K562 (cell line): ENCODE measurements around the gene SYF2. TPM values are rescaled to one million over a fixed set of nuclear protein-coding genes. Genes with fewer than 3 reads are reported as not detected.
A peak's percentile ranks its signal among the peaks of the same experiment; 100 is the strongest.

Experiments used
- EGR1 ChIP-seq: fragments of 450-650 bp; conservative IDR thresholded peaks from 2 replicates; pipeline ENCODE4 v1.6.1; 2017; ENCODE audit warnings: mild to moderate bottlenecking
- GATA2 ChIP-seq: sonication (generic); formaldehyde crosslinking; IDR thresholded peaks from 2 replicates; pipeline ENCODE4 v1.4.0; 2020; ENCODE audit warnings: mild to moderate bottlenecking, missing genetic modification reagents
- JUNB ChIP-seq: fragments of 450-650 bp; formaldehyde crosslinking; conservative IDR thresholded peaks from 2 replicates; pipeline ENCODE4 v1.4.0; 2020; ENCODE audit warnings: mild to moderate bottlenecking
- MXI1 ChIP-seq: IDR thresholded peaks from 2 replicates; pipeline ENCODE4 v1.6.1; 2011; ENCODE audit warnings: low read depth, mild to moderate bottlenecking, improper control_type of control experiment, low read length
- PYGO2 ChIP-seq: fragments of 450-650 bp; IDR thresholded peaks from 2 replicates; pipeline ENCODE4 v1.6.1; 2016; ENCODE audit warnings: mild to moderate bottlenecking, missing genetic modification characterization, moderate library complexity, missing compliant biosample characterization
- SAP30 ChIP-seq: fragments of 200-600 bp; sonication (generic); IDR thresholded peaks from 2 replicates; pipeline ENCODE4 v1.6.1; 2012; ENCODE audit warnings: borderline replicate concordance, low read depth, mild to moderate bottlenecking, moderate library complexity, low read length, control low read depth, inconsistent platforms; ENCODE audit not compliant: insufficient read depth, poor library complexity, severe bottlenecking
- SP2 ChIP-seq: IDR thresholded peaks from 2 replicates; pipeline ENCODE4 v1.6.1; 2011; ENCODE audit warnings: mild to moderate bottlenecking, low read depth, low read length, moderate library complexity; ENCODE audit not compliant: poor library complexity, severe bottlenecking; ENCODE audit errors: extremely low read depth
- ZNF12 ChIP-seq: sonication (generic); formaldehyde crosslinking; IDR thresholded peaks from 2 replicates; pipeline ENCODE4 v1.4.0; 2020; ENCODE audit warnings: mild to moderate bottlenecking, missing genetic modification reagents
- ZNF23 ChIP-seq: fragments of 250-450 bp; sonication (Bioruptor Pico); IDR thresholded peaks from 2 replicates; pipeline ENCODE4 v1.4.0; 2020; ENCODE audit warnings: mild to moderate bottlenecking
- polyA plus RNA-seq, 8 experiments: library from polyadenylated mRNA; depleted of rRNA in 4 of 8; stranded (reverse) in 5 of 8; unstranded in 3 of 8; fragments of >200 nt; fragmentation: Nextera tagmentation in 2 of 8; fragmentation: Illumina TruSeq in 1 of 8; extraction: Ambion mirVana in 2 of 8; extraction: Trizol in 1 of 8; gene quantifications; 2 replicates each; pipeline versions ENCODE4 v1.2.1 to v1.2.3, GENCODE V29; 2011 to 2014; ENCODE audit warnings: inconsistent platforms in 1 of 8, missing spikeins in 1 of 8
- total RNA-seq, 7 experiments: library from RNA; depleted of rRNA in 6 of 7; stranded (reverse); fragments of >200 nt in 6 of 7; fragmentation: Illumina TruSeq in 2 of 7; extraction: Trizol in 2 of 7; gene quantifications; 2 replicates each; pipeline versions ENCODE4 v1.2.1 to v1.2.3, GENCODE V29; 2011 to 2021; ENCODE audit warnings: low replicate concordance in 1 of 7
- TF ChIP-seq, protein P1 (sequence below), 2 experiments: fragments of 250-450 bp in 1 of 2; fragments of 450-650 bp in 1 of 2; sonication (Bioruptor Pico) in 1 of 2; IDR thresholded peaks; 2 replicates each; pipeline versions ENCODE4 v1.6.1 to v1.8.0; 2016 to 2021; ENCODE audit warnings: mild to moderate bottlenecking in 2 of 2, moderate library complexity in 2 of 2, missing compliant biosample characterization in 1 of 2, missing genetic modification characterization in 1 of 2
- TF ChIP-seq, protein P2 (sequence below): fragments of 450-650 bp; conservative IDR thresholded peaks from 2 replicates; pipeline ENCODE4 v1.6.1; 2016; ENCODE audit warnings: missing genetic modification characterization, low read depth, mild to moderate bottlenecking, missing compliant biosample characterization, moderate library complexity
- TF ChIP-seq, protein P3 (sequence below): sonication (generic); formaldehyde crosslinking; IDR thresholded peaks from 2 replicates; pipeline ENCODE4 v1.8.1; 2023; ENCODE audit warnings: mild to moderate bottlenecking, missing genetic modification reagents
- TF ChIP-seq, protein P4 (sequence below), 3 experiments: fragments of 200-800 bp in 1 of 3; fragments of 250-450 bp in 1 of 3; fragments of 450-650 bp in 1 of 3; sonication (Bioruptor Pico) in 1 of 3; sonication (Bioruptor generic) in 1 of 3; formaldehyde crosslinking in 1 of 3; IDR thresholded peaks; 2 replicates each; pipeline versions ENCODE4 v1.6.1 to v1.8.0; 2016 to 2022; ENCODE audit warnings: mild to moderate bottlenecking in 2 of 3, missing genetic modification characterization in 2 of 3, missing compliant biosample characterization in 1 of 3, moderate library complexity in 1 of 3
- TF ChIP-seq, protein P5 (sequence below): sonication (generic); formaldehyde crosslinking; IDR thresholded peaks from 2 replicates; pipeline ENCODE4 v1.8.0; 2022; ENCODE audit warnings: missing genetic modification reagents, mild to moderate bottlenecking, moderate library complexity, borderline replicate concordance

The SYF2 gene
- total and polyA plus RNA-seq, 9 of the 15 experiments (the other 6 are each of a cell fraction or from before 2014, with no cell fraction given): 20.9 to 69.0 (median 43.2) TPM

DNA sequence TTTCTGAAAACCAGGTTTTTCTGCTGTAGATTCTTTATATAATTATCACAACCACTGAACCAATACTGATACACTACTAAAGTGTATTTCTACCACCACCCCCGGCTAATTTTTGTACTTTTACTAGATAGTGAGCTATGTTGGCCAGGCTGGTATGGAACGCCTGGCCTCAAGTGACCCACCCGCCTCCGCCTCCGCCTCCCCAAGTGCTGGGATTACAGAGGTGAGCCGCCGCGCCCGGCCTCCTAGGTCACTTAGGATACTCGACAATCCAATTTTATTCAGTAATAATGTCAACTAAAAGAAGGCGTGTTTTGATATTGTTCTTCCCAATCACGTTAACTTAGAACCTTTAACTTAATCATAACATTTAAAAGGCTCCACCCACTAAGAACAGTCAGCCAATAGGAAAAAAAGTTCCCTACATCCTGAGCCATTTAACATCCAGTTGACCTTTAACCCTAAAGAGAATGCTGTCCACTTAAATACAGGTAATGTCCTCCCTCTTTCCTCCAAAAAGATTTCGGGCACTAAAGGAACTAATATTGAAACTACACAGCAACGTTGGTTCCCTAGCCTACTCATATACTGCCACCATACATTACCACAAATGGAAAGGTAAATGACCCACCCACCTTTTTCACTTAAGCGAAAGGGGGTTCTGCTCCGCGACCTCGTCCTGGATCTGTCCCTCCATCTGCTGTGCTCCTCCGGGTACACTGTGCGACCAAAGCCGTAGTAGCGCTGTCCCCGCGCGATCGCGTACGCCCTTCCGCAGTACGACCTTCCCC lies 13.7 kb upstream of the SYF2 start (continued):
- TF ChIP-seq, protein P1, sequence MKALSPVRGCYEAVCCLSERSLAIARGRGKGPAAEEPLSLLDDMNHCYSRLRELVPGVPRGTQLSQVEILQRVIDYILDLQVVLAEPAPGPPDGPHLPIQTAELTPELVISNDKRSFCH (CRISPR knock-in tag; IDR thresholded peaks at IDR 0.05): no peak
- TF ChIP-seq, protein P1 (tag; IDR thresholded peaks at IDR 0.05): 0 out of 2 replicates have a peak, but pooled peaks have one; percentile 65
- TF ChIP-seq MXI1: 0 out of 2 replicates have a peak, but pooled peaks have one; percentile 18
- TF ChIP-seq, protein P2, sequence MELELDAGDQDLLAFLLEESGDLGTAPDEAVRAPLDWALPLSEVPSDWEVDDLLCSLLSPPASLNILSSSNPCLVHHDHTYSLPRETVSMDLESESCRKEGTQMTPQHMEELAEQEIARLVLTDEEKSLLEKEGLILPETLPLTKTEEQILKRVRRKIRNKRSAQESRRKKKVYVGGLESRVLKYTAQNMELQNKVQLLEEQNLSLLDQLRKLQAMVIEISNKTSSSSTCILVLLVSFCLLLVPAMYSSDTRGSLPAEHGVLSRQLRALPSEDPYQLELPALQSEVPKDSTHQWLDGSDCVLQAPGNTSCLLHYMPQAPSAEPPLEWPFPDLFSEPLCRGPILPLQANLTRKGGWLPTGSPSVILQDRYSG (tag): no peak
- TF ChIP-seq, protein P3, sequence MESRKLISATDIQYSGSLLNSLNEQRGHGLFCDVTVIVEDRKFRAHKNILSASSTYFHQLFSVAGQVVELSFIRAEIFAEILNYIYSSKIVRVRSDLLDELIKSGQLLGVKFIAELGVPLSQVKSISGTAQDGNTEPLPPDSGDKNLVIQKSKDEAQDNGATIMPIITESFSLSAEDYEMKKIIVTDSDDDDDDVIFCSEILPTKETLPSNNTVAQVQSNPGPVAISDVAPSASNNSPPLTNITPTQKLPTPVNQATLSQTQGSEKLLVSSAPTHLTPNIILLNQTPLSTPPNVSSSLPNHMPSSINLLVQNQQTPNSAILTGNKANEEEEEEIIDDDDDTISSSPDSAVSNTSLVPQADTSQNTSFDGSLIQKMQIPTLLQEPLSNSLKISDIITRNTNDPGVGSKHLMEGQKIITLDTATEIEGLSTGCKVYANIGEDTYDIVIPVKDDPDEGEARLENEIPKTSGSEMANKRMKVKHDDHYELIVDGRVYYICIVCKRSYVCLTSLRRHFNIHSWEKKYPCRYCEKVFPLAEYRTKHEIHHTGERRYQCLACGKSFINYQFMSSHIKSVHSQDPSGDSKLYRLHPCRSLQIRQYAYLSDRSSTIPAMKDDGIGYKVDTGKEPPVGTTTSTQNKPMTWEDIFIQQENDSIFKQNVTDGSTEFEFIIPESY (CRISPR knock-in tag): 0 out of 2 replicates have a peak, but pooled peaks have one; percentile 2
- TF ChIP-seq, protein P4, sequence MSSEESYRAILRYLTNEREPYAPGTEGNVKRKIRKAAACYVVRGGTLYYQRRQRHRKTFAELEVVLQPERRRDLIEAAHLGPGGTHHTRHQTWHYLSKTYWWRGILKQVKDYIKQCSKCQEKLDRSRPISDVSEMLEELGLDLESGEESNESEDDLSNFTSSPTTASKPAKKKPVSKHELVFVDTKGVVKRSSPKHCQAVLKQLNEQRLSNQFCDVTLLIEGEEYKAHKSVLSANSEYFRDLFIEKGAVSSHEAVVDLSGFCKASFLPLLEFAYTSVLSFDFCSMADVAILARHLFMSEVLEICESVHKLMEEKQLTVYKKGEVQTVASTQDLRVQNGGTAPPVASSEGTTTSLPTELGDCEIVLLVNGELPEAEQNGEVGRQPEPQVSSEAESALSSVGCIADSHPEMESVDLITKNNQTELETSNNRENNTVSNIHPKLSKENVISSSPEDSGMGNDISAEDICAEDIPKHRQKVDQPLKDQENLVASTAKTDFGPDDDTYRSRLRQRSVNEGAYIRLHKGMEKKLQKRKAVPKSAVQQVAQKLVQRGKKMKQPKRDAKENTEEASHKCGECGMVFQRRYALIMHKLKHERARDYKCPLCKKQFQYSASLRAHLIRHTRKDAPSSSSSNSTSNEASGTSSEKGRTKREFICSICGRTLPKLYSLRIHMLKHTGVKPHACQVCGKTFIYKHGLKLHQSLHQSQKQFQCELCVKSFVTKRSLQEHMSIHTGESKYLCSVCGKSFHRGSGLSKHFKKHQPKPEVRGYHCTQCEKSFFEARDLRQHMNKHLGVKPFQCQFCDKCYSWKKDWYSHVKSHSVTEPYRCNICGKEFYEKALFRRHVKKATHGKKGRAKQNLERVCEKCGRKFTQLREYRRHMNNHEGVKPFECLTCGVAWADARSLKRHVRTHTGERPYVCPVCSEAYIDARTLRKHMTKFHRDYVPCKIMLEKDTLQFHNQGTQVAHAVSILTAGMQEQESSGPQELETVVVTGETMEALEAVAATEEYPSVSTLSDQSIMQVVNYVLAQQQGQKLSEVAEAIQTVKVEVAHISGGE (CRISPR knock-in tag; IDR thresholded peaks at IDR 0.05): no peak
- TF ChIP-seq, protein P5, sequence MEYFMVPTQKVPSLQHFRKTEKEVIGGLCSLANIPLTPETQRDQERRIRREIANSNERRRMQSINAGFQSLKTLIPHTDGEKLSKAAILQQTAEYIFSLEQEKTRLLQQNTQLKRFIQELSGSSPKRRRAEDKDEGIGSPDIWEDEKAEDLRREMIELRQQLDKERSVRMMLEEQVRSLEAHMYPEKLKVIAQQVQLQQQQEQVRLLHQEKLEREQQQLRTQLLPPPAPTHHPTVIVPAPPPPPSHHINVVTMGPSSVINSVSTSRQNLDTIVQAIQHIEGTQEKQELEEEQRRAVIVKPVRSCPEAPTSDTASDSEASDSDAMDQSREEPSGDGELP: peak; percentile 18; the same call in 1 of the 2 replicates
- TF ChIP-seq EGR1: peak; percentile 87
- TF ChIP-seq SAP30: peak; percentile 24
- TF ChIP-seq PYGO2 (tag): no peak
- 0 out of 2 replicates have a peak, but pooled peaks have one; percentile 6 for TF ChIP-seq GATA2 (CRISPR knock-in tag)
- TF ChIP-seq SP2: no peak
- no peak for TF ChIP-seq JUNB (CRISPR knock-in tag)
- 0 out of 2 replicates have a peak, but pooled peaks have one; percentile 4 for TF ChIP-seq ZNF23 (CRISPR knock-in tag)
- TF ChIP-seq ZNF12 (CRISPR knock-in tag): peak; percentile 39; the same call in 1 of the 2 replicates
